GM18519 (cell line): ENCODE measurements around the gene SERTAD4.
"Not testable (repeated sequence)": the region's sequence is repeated elsewhere in the genome, so short reads cannot be mapped to it uniquely, and the experiment has no call there.

Experiments used
- ATAC-seq: cut with Tn5 transposase; IDR thresholded peaks from one replicate; pipeline ENCODE4 v1.9.1; 2021; ENCODE audit warnings: mild to moderate bottlenecking, moderate library complexity; ENCODE audit not compliant: unreplicated experiment, low FRiP score

SERTAD4 gene

DNA sequence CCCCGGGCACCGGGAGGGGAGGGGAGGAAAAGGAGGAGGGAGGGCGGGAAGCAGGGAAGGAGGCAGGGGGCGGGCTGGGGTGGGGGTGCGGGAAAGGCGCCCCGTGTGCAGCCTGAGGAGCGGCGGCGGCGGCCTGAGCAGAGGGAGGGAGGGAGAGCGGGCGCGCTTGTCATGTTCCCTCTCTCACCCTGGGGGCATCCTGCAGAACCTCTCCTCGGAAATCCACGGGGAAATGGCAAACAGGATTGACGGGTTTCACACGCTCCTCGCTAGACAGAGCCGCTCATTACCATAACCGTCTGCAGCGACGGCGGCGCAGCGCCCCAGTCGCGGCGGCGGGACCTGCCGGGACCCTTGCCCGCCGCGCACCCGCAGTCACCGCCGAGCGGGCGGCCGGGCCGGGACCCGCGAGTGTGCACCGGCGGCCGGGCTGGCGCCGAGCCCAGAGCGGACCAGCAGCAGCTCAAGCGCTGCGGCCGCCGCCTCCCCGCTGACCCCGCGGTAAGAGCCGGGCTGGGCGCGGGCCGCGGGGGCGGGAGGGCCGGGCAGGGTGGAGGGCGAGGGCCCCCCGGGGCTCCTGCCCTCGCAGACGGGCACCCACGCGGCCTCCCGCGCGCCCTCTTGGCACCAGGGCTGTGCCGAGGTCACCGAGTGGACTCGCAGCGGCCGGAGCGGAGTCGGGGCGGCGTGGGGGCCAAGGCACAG lies at the start of gene SERTAD4:
SERTAD4 (plus strand) TSS at position 286 of the 705 bp plus-strand sequence. CDS start 5,165 bp downstream, outside the sequence.
- no peak for ATAC-seq

DNA sequence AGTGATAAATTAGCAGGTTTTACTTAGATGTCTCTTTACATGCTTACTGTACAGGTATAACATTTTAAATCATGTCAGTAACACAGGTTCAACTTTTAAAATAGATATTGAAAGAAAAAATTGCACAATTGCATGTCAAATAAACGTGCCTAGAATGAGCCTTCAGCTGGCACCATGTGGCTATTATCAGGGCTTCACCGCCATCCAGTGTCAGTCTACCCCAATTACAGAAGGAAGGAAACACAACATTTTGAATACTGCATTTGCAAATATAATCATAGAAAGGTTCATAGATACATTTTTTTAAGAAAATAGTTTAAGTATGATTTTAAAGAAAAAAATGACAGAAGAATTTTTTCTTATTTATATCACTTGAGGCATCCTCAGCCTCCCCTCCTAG lies 47.5 kb upstream of the SERTAD4 start:
- ATAC-seq: no peak

DNA sequence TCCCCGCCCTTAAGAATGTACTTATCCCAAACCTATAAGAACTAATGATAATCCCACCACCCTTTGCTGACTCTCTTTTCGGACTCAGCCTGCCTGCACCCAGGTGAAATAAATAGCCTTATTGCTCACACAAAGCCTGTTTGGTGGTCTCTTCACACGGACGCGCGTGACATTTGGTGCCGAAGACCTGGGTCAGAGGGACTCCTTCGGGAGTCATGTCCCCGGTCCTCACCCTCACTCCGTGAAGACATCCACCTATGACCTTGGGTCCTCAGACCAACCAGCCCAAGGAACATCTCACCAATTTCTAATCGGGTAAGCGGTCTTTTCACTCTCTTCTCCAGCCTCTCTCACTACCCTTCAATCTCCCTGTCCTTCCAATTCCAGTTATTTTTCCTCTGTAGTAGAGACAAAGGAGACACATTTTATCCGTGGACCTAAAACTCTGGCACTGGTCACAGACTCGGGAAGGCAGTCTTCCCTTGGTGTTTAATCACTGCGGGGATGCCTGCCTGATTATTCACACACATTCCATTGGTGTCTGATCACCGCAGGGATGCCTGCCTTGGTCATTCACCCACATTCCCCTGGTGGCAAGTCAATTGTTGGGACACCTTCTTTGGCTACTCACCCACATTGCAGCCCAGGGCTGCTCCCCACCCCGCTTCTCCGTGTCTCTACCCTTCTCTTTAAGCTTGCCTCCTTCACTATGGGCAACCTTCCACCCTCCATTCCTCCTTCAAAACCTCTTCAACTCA lies 44.6 kb upstream of the SERTAD4 start:
- ATAC-seq: not testable (repeated sequence)

DNA sequence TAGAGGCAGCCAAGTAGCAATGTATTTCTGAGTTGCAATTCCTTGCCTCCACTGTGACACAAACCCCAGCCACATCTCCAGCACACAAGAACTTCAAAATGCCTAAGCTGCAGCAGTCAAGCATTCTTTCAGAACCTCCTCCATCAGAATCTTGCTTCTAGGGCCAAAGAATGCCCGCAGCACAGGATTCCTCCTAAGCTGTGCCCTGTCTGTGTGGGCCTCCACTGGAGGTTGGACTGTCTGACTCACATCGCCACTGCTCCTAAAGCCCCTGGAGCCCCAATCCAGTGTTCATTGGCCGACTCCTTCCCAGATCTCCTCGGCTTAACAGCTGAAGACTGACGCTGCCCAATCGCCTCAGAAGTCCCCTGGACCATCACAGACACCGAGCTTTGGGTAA lies 43.2 kb upstream of the SERTAD4 start:
- ATAC-seq: no peak

DNA sequence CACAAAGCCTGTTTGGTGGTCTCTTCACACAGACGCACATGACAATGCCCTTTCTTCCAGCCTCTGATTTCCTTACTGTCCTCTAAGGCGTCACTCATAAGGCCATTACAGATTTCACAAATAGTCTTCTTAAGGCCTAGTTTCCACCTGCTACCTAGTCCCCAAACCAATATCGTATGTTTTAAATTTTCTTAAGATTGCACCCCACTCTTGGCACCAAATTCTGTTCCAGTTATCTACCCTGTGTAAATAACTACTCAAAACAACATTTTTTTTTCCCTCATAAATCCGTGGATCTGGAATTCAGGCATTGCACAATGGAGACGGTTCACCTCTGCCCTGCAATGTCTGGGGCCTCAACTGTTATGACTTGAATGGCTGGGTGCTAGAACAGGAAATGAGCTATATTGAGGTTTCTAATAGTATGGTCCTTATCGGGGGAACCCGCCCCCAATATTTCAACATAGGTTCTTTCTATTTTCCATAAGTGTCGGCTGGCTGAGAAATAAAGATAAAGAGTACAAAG lies 36.9 kb upstream of the SERTAD4 start:
- ATAC-seq: no peak

DNA sequence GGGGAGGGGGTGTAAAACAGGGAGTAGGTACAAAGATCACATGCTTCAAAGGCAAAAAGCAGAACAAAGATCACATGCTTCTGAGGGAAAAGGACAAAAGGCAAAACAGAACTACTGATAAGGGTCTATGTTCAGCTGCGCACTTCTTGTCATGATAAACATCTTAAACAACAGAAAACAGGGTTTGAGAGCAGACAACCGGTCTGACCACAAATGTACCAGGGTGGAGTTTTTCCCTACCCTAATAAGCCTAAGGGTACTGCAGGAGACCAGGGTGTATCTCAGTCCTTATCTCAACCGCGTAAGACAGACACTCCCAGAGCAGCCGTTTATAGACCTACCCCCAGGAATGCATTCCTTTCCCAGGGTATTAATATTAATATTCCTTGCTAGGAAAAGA lies 36.3 kb upstream of the SERTAD4 start:
- not testable (repeated sequence) for ATAC-seq

DNA sequence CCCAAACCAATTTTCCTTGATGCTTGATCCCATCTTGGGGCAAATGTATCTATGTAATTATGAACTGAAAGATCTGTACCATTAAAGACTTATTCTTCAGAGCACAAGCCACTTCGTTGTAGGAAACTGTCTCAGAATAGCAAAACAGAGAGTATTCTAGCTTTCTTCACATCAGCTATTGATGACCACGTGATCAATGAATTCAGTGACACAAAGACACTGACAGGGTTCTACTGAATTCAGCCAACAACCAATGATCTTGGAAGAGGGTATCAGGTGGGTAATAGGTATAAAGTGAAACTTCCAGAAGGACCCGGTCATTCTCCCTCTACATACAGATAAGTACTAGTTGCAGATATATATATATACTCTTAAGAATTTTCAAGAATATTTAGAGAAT lies 33.8 kb upstream of the SERTAD4 start:
- no peak for ATAC-seq

DNA sequence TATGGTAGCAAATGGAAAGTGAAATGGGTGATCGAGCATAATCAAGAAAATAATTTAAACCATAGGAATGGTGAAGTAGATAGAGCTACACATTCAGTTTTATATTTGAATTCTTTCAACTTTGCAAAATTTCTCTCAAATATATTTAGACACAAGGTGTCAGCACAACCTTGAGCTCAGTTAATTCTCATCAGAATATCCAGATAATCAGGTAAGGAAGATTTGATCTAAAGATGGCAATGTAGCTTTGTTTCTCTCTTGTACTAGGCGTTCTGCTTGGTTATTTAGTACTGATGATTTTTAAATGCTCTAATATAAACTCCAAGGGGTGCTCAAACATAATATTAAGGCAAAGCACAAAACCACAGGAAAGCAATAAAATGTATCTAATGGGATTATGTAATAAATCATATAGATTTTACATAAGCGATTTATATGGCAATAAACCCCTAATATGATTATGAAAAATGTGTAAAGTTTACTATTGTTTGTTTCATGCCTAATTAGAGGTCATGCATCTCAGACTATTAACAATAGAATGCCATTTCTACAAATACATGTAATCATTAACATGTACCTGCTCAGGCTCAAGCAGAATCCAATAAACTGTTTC lies 32.4 kb upstream of the SERTAD4 start:
- no peak for ATAC-seq

DNA sequence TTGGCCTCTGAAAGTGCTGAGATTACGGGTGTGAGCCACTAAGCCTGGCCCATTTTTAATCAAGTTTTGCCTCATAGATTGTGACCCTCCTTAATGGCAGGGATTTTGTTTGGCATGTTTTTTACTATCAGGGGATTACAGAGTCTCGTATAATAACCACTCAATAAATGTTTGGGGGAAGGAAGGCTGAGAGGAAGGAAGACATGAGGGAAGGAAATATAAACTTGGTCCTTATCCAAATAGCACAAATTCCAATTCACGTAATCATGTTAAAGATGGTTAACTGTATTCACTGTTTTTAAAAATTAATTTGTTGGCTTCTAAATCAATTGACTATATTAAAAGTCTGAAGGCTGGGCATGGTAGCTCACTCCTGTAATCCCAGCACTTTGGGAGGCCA lies 30.9 kb upstream of the SERTAD4 start:
- ATAC-seq: no peak

DNA sequence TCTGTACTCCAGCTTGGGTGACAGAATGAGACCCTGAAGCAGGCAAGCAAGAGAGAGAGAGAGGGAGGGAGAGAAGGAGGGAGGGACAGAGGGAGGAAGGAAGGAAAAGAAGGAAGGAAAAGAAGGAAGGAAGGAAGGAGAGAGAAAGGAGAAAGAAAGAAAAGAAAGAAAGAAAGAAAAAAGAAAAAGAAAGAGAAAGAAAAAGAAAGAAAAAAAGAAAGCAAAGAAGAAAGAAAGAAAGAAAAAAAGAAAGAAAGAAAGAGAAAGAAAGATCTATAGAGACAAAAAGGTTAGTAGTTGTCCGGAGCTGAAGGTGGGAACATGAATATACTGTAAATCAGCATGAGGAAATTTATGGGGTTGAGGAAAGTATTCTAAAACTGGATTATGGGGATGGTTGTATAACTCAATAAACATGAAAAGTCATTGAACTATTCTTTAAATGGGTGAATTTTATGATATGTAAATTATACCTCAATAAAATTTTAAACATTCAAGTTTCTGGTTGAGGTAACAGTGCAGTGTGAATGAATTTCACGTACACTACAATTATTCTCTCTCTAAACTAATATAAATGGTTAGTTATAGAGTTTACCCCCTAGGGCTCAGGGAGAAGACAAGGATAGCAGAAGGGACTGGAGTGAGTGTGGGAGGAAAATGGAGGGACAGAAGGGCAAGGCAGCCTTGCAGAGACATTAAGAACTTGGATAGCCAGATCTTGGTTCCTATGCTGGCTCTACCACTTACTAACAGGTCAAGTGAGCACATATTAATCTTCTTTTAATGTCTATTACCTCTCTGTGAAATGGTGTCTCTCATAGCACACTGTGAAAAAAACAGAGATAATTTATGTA lies 24.8 kb upstream of the SERTAD4 start:
- no peak for ATAC-seq

DNA sequence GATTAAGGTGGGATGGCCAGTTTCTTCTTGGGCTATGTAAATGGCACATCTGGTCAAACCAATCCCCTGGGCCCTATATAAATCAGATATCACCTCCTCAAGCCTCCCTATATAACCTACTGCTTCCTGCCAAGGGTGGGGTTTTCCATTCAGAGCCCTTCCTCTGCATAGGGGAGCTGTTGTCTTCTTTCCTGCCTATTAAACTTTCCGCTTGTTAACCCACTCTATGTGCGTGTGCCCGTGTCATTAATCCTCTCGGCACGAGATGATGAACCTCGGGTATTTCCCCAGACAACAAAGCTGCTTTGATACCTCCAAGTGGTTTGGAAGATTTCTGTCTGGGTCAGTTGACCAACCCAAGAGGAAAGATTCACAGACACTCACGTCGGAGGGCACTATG lies 19.3 kb upstream of the SERTAD4 start:
- ATAC-seq: no peak

DNA sequence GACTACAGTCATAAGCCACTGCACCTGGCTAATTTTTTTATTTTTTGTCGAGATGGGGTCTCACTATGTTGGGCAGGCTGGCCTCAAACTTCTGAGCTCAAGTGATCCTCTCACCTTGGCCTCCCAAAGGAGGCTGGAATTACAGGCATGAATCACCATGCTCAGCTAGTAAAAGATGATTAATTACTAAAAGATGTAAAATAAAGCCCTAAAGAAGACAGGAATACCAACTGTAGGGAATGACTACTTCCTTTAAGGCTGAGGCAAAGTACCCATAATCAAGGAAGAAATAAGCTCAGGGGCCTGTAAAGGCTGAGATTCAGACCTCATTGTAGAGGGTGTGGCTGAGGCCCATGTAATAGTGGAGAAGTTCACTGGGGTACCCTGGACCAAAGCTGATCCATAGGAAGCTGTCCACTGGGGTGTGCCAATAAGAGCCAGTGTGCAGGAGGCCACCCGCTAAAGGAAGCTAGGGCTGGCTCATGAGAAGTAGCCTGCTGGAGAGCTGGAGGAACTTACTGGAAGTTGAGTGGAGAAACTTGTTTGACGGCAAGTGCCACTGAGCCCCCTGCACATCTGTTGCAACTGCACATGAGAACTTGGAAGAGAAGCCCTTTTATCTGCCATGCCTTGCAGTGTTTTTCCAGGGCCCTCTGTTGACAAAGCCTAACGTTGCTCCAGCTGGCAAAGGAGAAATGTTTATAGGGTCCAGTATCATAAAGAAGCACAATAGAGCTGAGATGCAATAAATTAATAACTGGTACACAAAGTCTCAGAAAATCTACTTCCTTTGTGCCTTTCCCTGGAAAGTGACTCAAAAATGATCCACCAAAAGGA lies 17.8 kb upstream of the SERTAD4 start:
- no peak for ATAC-seq

DNA sequence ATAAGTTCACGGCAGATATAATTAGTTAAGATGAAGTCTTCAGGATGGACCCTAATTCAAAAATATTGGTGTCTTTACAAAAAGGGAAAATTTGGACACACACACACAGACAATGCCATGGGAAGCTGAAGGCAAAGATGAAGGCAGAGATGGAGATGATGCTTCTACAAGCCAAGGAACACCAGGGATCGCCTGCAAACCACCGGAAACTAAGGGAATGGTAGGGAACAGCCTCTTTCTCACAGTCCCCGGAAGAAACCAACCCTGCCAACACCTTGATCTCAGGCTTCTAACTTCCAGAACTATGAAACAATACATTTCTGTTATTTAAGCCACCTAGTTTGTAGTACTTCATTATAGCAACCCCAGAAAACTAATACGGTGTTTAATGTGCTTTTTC lies 15.1 kb upstream of the SERTAD4 start:
- no peak for ATAC-seq

DNA sequence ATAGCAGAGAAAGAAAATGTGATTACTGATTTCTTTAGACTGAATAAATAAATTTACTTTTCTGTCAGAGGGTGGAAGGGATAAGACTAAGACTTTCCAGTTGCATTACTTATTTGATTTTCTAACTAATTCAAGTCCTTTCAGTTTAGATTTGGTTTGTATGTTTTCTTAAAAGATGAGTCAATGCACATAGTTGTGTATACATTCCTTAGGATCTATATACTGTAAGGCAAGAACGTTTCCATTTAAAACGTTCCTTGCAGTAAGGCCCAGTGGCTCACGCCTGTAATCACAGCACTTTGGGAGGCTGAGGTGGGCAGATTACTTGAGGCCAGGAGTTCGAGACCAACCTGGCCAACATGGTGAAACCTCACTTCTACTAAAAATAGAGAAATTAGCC lies 14.5 kb upstream of the SERTAD4 start:
- ATAC-seq: no peak

DNA sequence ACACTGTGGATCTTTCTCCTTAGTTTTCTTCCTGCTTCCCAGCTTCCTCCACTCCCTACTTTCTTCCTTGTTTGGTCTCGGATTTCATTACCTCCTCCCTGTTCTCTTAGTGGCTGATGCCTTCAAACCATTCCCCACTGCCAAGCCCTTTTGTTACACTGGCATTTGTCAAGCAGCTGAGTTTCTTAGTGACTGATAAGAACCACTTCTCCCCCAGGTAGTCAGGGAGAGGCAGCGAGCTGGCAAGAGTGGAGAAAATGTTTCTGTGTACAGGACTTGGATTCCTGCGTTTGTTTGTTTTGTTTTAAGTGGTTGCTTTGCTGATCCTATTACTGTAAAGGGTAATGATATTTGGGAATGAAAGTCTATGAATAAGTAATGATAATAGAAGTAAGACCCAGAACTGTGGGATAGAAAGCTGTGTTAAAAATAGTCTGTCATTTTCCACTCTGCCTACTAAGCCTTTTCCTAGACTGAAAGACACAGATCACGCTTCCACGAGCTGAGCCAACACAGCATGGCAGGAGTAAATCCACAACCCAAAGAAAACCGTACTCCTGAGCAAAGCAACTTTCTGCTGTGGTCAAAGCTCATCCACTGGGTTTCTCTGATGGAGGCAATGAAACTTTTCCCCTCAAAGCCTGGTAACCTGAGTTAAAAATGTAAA lies 10.1 kb upstream of the SERTAD4 start:
- ATAC-seq: no peak

DNA sequence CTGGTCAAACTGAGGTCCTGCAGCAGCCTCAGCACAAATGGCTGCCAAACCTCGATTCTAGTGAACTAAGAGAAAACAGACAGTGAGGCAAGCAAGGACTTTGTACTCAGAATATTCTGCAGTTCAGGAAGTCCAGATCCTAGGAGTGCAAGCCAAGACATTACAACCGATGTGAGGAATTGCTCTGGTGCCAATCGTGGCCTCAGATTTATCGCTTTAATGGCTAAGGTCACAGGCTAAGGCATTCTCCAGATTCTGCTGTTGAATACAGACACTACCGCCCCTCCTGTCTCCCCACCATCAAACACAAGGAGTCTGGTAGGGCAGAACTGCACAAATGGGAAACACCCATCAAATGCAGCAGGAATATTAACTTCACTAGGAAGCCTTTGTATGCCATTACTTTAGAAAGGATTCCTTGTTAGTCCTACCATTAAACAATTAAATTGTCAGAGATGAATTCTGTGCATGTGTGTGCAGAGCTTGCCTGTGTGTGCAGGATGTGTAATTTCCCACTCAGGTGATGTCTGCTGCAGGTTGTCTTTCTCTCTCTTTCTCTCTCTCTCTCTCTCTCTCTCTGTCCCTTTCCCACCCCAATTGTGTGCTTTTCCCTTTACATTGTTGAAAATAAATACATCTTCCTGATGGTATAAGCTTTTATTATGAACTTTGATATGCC lies 9.2 kb upstream of the SERTAD4 start:
- ATAC-seq: no peak

DNA sequence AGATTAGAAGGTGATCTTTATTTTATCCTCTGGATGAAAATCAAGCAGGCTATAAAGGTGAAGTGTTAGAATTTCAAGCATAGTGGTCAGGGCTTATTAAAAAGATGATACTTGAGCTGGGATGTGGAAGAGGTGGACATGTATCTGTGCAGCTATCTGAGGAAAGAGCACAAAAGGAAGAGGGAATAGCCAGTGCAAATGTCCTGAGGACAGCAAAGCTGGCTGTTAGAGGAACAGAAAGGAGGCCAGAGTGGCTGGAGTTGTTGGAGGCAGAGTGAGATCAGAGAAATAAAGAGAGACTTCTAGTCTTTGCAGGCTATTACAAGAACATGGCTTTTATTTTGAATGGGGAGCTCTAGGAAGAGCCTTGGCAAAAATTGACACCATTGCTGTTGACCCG lies 4.4 kb upstream of the SERTAD4 start:
- no peak for ATAC-seq

DNA sequence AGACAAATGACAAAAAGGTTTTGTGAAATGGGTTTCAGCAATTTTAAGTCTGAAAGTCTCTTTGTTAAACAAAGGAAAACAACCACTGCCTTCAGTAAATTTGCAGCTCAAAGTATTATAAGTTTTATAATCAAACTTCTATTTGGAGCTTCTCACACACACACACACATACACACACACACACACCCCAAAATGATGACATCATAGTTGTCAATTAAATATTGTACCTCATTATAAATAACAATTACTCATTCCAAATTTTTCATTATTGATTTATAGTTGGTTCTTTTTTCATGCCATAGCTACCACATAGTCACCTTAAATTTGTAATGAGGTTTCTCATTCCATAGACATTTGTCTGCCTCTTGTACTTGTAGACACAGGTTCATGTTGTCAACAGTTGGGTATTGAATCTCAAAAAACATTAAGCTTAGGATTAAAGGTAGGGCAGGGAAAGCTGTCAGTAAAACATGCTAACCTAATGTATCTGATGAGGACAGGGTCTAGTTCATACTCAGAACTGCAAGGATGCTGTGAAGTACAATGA lies 2.4 kb upstream of the SERTAD4 start:
- ATAC-seq: no peak
